A673 (cell line): ENCODE measurements around the gene ZMYND19.

Experiments used
- EZH2 ChIP-seq: fragments of 200-600 bp; sonication (generic); IDR thresholded peaks from 2 replicates; pipeline ENCODE4 v1.6.1; 2017; ENCODE audit warnings: borderline replicate concordance, low read depth, mild to moderate bottlenecking, mixed read lengths, antibody characterized with exemption, low read length; ENCODE audit not compliant: poor library complexity, severe bottlenecking
- TF ChIP-seq, protein P1 (sequence below): fragments of 300-800, 200-600 bp; sonication (generic); conservative IDR thresholded peaks from 2 replicates; pipeline ENCODE4 v1.5.1; 2017; ENCODE audit warnings: low read depth, mild to moderate bottlenecking, antibody characterized with exemption, low read length, moderate library complexity, mixed read lengths

DNA sequence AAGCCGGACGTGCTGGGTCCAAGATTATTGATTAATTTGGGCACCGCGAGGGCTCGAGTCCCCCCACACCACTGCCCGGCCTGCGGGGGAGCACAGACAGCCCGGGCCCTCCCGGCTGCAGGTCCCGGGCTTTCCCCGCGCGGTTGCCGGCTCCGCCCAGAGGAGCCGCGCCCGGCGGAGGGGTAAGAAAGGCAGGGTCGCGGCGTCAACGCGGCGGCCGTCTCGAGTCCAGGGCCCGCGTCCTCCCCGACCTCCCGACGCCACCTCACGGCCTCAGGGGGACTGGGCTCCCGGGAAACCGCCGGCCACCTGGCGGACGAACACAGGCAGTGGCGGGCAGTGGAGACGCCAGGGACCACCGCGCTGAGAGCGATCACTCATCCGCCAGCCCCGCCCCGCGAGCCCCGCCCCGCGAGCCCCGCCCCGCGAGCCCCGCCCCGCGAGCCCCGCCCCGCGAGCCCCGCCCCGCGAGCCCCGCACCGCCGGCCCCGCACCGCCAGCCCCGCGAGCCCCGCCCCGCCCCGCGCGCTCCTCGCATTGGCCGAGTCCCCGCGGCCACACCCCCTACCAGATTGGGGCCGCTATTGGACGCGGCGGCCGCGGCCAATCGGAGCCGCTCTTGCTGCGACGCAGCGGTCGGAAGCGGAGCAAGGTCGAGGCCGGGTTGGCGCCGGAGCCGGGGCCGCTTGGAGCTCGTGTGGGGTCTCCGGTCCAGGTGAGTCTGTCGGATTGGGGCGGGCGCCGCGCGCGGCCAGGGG lies 38.9 kb downstream of the ZMYND19 start, which contains the start of gene MRPL41:
- TF ChIP-seq, protein P1, sequence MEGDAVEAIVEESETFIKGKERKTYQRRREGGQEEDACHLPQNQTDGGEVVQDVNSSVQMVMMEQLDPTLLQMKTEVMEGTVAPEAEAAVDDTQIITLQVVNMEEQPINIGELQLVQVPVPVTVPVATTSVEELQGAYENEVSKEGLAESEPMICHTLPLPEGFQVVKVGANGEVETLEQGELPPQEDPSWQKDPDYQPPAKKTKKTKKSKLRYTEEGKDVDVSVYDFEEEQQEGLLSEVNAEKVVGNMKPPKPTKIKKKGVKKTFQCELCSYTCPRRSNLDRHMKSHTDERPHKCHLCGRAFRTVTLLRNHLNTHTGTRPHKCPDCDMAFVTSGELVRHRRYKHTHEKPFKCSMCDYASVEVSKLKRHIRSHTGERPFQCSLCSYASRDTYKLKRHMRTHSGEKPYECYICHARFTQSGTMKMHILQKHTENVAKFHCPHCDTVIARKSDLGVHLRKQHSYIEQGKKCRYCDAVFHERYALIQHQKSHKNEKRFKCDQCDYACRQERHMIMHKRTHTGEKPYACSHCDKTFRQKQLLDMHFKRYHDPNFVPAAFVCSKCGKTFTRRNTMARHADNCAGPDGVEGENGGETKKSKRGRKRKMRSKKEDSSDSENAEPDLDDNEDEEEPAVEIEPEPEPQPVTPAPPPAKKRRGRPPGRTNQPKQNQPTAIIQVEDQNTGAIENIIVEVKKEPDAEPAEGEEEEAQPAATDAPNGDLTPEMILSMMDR: peak; percentile 51
- TF ChIP-seq EZH2: no peak
